WTC11 (cell line): ENCODE data around the gene ATP5F1D. TPM values are rescaled to one million over a fixed set of nuclear protein-coding genes. Genes with fewer than 3 reads are reported as not detected.

Experiments
- ATAC-seq: fragments of 200-7000 bp; cut with Tn5 transposase; 2 replicates; pipeline ENCODE4 v1.10.0; 2021; ENCODE audit warnings: mild to moderate bottlenecking, moderate library complexity
- CTCF ChIA-PET: fragments of 300-600 bp; sonication (Branson Sonifier 250); formaldehyde crosslinking; loops from one replicate; lab custom pipeline; 2021; ENCODE audit warnings: antibody characterized with exemption; lab: Charles Lee
- POLR2A ChIA-PET: fragments of 350-600 bp; sonication (Branson Sonifier 250); formaldehyde crosslinking; loops from one replicate; lab custom pipeline; 2021; ENCODE audit warnings: antibody characterized with exemption; lab: Charles Lee
- DNase-seq: peaks from one replicate; pipeline ENCODE4 v3.0.0; 2021; ENCODE audit warnings: low spot score
- H3K27ac Mint-ChIP-seq: 2 replicates; pipeline ENCODE4 v1.8.0; 2021; ENCODE audit warnings: mixed read lengths
- H3K27me3 Mint-ChIP-seq: 2 replicates; pipeline ENCODE4 v1.8.0; 2021; ENCODE audit warnings: low read depth, mild to moderate bottlenecking, moderate library complexity, mixed read lengths
- H3K36me3 Mint-ChIP-seq: 2 replicates; pipeline ENCODE4 v1.8.0; 2021; ENCODE audit warnings: mixed read lengths
- H3K4me1 Mint-ChIP-seq: 2 replicates; pipeline ENCODE4 v1.8.0; 2022; ENCODE audit warnings: mixed read lengths
- H3K4me3 Mint-ChIP-seq: 2 replicates; pipeline ENCODE4 v1.8.0; 2021; ENCODE audit warnings: mild to moderate bottlenecking, moderate library complexity, mixed read lengths
- H3K9me3 Mint-ChIP-seq: 2 replicates; pipeline ENCODE4 v1.8.0; 2021; ENCODE audit warnings: mixed read lengths
- ATF6 ChIP-seq: sonication (generic); formaldehyde crosslinking; IDR thresholded peaks from 2 replicates; pipeline ENCODE4 v1.8.1; 2023; ENCODE audit warnings: mild to moderate bottlenecking, missing genetic modification reagents
- ELF4 ChIP-seq: sonication (generic); formaldehyde crosslinking; IDR thresholded peaks from 2 replicates; pipeline ENCODE4 v1.8.1; 2022; ENCODE audit warnings: low read depth, mild to moderate bottlenecking, moderate library complexity, missing genetic modification reagents
- ESRRA ChIP-seq: sonication (generic); formaldehyde crosslinking; IDR thresholded peaks from 2 replicates; pipeline ENCODE4 v1.8.1; 2022; ENCODE audit warnings: mild to moderate bottlenecking, missing genetic modification reagents, borderline replicate concordance
- FOXP4 ChIP-seq: sonication (generic); formaldehyde crosslinking; IDR thresholded peaks from 2 replicates; pipeline ENCODE4 v1.8.0; 2022; ENCODE audit warnings: mild to moderate bottlenecking, missing genetic modification reagents
- MAX ChIP-seq: sonication (generic); formaldehyde crosslinking; IDR thresholded peaks from 2 replicates; pipeline ENCODE4 v1.8.0; 2022; ENCODE audit warnings: mild to moderate bottlenecking, missing genetic modification reagents
- MYBL2 ChIP-seq: sonication (generic); formaldehyde crosslinking; IDR thresholded peaks from 2 replicates; pipeline ENCODE4 v1.8.1; 2023; ENCODE audit warnings: mild to moderate bottlenecking, moderate library complexity, missing genetic modification reagents
- NFATC4 ChIP-seq: fragments of 250-450 bp; sonication (Bioruptor Pico); IDR thresholded peaks from 2 replicates; pipeline ENCODE4 v1.9.0; 2021; ENCODE audit warnings: mild to moderate bottlenecking
- RELA ChIP-seq: sonication (generic); formaldehyde crosslinking; IDR thresholded peaks from 2 replicates; pipeline ENCODE4 v1.8.1; 2022; ENCODE audit warnings: missing genetic modification reagents, mild to moderate bottlenecking, borderline replicate concordance
- SMAD3 ChIP-seq: sonication (generic); formaldehyde crosslinking; IDR thresholded peaks from 2 replicates; pipeline ENCODE4 v1.8.0; 2022; ENCODE audit warnings: missing genetic modification reagents, mild to moderate bottlenecking, borderline replicate concordance
- SOX15 ChIP-seq: fragments of 250-450 bp; sonication (Bioruptor Pico); IDR thresholded peaks from 2 replicates; pipeline ENCODE4 v1.9.0; 2021; ENCODE audit warnings: mild to moderate bottlenecking
- SP1 ChIP-seq: sonication (generic); formaldehyde crosslinking; conservative IDR thresholded peaks from 2 replicates; pipeline ENCODE4 v1.8.1; 2022; ENCODE audit warnings: missing genetic modification reagents
- ZNF121 ChIP-seq: sonication (generic); formaldehyde crosslinking; IDR thresholded peaks from 2 replicates; pipeline ENCODE4 v1.8.0; 2023; ENCODE audit warnings: missing genetic modification reagents
- ZNF263 ChIP-seq: sonication (generic); formaldehyde crosslinking; IDR thresholded peaks from 2 replicates; pipeline ENCODE4 v1.8.1; 2022; ENCODE audit warnings: low read depth, mild to moderate bottlenecking, moderate library complexity, missing genetic modification reagents
- ZNF423 ChIP-seq: fragments of 250-450 bp; sonication (Bioruptor Pico); IDR thresholded peaks from 2 replicates; pipeline ENCODE4 v2.1.2; 2022; ENCODE audit warnings: mild to moderate bottlenecking, moderate library complexity
- total RNA-seq: library from RNA; stranded (reverse); gene quantifications from 3 replicates; pipeline ENCODE4 v1.2.3, GENCODE V29; 2021
- TF ChIP-seq, protein P1 (sequence below): sonication (generic); formaldehyde crosslinking; IDR thresholded peaks from 2 replicates; pipeline ENCODE4 v1.8.1; 2023; ENCODE audit warnings: mild to moderate bottlenecking, missing genetic modification reagents, borderline replicate concordance
- TF ChIP-seq, protein P2 (sequence below): sonication (generic); formaldehyde crosslinking; conservative IDR thresholded peaks from 2 replicates; pipeline ENCODE4 v1.8.1; 2023; ENCODE audit warnings: mild to moderate bottlenecking, low read depth, missing genetic modification reagents, moderate library complexity
- TF ChIP-seq, protein P3 (sequence below): fragments of 200-600 bp; IDR thresholded peaks from 2 replicates; pipeline ENCODE4 v1.8.0; 2022; ENCODE audit warnings: antibody characterized with exemption
- TF ChIP-seq, protein P4 (sequence below): sonication (generic); formaldehyde crosslinking; IDR thresholded peaks from 2 replicates; pipeline ENCODE4 v1.8.1; 2023; ENCODE audit warnings: mild to moderate bottlenecking, moderate library complexity, missing genetic modification reagents

The ATP5F1D gene
- total RNA-seq, 1 experiment from 2014 or later = 277 TPM

- TF ChIP-seq, protein P1, sequence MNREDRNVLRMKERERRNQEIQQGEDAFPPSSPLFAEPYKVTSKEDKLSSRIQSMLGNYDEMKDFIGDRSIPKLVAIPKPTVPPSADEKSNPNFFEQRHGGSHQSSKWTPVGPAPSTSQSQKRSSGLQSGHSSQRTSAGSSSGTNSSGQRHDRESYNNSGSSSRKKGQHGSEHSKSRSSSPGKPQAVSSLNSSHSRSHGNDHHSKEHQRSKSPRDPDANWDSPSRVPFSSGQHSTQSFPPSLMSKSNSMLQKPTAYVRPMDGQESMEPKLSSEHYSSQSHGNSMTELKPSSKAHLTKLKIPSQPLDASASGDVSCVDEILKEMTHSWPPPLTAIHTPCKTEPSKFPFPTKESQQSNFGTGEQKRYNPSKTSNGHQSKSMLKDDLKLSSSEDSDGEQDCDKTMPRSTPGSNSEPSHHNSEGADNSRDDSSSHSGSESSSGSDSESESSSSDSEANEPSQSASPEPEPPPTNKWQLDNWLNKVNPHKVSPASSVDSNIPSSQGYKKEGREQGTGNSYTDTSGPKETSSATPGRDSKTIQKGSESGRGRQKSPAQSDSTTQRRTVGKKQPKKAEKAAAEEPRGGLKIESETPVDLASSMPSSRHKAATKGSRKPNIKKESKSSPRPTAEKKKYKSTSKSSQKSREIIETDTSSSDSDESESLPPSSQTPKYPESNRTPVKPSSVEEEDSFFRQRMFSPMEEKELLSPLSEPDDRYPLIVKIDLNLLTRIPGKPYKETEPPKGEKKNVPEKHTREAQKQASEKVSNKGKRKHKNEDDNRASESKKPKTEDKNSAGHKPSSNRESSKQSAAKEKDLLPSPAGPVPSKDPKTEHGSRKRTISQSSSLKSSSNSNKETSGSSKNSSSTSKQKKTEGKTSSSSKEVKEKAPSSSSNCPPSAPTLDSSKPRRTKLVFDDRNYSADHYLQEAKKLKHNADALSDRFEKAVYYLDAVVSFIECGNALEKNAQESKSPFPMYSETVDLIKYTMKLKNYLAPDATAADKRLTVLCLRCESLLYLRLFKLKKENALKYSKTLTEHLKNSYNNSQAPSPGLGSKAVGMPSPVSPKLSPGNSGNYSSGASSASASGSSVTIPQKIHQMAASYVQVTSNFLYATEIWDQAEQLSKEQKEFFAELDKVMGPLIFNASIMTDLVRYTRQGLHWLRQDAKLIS = no peak
- TF ChIP-seq SMAD3 (no peak), SOX15 (no peak), ZNF121 (0 out of 2 replicates have a peak, but pooled peaks have one; percentile 13), ZNF263 (peak; percentile 50; the same call in 1 of the 2 replicates), SP1 (CRISPR knock-in tag) (peak; percentile 53; the same call in 1 of the 2 replicates), FOXP4 (CRISPR knock-in tag) (0 out of 2 replicates have a peak, but pooled peaks have one; percentile 56)
- TF ChIP-seq, protein P2, sequence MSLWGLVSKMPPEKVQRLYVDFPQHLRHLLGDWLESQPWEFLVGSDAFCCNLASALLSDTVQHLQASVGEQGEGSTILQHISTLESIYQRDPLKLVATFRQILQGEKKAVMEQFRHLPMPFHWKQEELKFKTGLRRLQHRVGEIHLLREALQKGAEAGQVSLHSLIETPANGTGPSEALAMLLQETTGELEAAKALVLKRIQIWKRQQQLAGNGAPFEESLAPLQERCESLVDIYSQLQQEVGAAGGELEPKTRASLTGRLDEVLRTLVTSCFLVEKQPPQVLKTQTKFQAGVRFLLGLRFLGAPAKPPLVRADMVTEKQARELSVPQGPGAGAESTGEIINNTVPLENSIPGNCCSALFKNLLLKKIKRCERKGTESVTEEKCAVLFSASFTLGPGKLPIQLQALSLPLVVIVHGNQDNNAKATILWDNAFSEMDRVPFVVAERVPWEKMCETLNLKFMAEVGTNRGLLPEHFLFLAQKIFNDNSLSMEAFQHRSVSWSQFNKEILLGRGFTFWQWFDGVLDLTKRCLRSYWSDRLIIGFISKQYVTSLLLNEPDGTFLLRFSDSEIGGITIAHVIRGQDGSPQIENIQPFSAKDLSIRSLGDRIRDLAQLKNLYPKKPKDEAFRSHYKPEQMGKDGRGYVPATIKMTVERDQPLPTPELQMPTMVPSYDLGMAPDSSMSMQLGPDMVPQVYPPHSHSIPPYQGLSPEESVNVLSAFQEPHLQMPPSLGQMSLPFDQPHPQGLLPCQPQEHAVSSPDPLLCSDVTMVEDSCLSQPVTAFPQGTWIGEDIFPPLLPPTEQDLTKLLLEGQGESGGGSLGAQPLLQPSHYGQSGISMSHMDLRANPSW (CRISPR knock-in tag) = no peak
These were observed 24.8 kb downstream of the ATP5F1D start (continued) for GRCh38 chr19:1266129-1266915.

GRCh38 chr19:1266916-1267476, 25.4 kb downstream of the ATP5F1D start:
- Mint-ChIP-seq H3K4me3 (peak overlapping the region; percentile 76), H3K9me3 (no peaks in the 10 kb centered on the region), H3K27me3 (peaks cover 7% of the 10 kb centered on the region), H3K4me1 (peaks cover 59% of the 10 kb centered on the region), H3K36me3 (peaks cover 23% of the 10 kb centered on the region), H3K27ac (no peak overlapping the region)
- ChIA-PET CTCF (interaction anchor here (0.6 to 15.6 kb wide), 59 partner anchors 8 to 689 kb away, joined by 3 to 648 read pairs (median 4); partner anchors contain the start of genes ARHGAP45, ATP5F1D, FAM174C and GPX4), POLR2A (interaction anchor here (0.6 to 2.8 kb wide), 12 partner anchors 7 to 321 kb away, joined by 3 to 37 read pairs (median 4); partner anchors contain the start of gene FAM174C)
- peak; percentile 79 for DNase-seq
- peak; percentile 2; the same call in 1 of the 2 replicates for ATAC-seq
- TF ChIP-seq ATF6 (CRISPR knock-in tag) (no peak), NFATC4 (CRISPR knock-in tag) (0 out of 2 replicates have a peak, but pooled peaks have one; percentile 58), MAX (peak; percentile 51; the same call in 1 of the 2 replicates), ESRRA (CRISPR knock-in tag) (0 out of 2 replicates have a peak, but pooled peaks have one; percentile 49), ZNF263 (peak; percentile 63; the same call in 1 of the 2 replicates), ZNF423 (CRISPR knock-in tag) (peak; percentile 30; the same call in 1 of the 2 replicates), MYBL2 (CRISPR knock-in tag) (no peak), ELF4 (CRISPR knock-in tag) (no peak), RELA (peak; percentile 73)
- TF ChIP-seq, protein P3, sequence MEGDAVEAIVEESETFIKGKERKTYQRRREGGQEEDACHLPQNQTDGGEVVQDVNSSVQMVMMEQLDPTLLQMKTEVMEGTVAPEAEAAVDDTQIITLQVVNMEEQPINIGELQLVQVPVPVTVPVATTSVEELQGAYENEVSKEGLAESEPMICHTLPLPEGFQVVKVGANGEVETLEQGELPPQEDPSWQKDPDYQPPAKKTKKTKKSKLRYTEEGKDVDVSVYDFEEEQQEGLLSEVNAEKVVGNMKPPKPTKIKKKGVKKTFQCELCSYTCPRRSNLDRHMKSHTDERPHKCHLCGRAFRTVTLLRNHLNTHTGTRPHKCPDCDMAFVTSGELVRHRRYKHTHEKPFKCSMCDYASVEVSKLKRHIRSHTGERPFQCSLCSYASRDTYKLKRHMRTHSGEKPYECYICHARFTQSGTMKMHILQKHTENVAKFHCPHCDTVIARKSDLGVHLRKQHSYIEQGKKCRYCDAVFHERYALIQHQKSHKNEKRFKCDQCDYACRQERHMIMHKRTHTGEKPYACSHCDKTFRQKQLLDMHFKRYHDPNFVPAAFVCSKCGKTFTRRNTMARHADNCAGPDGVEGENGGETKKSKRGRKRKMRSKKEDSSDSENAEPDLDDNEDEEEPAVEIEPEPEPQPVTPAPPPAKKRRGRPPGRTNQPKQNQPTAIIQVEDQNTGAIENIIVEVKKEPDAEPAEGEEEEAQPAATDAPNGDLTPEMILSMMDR = peak; percentile 97
- TF ChIP-seq, protein P4, sequence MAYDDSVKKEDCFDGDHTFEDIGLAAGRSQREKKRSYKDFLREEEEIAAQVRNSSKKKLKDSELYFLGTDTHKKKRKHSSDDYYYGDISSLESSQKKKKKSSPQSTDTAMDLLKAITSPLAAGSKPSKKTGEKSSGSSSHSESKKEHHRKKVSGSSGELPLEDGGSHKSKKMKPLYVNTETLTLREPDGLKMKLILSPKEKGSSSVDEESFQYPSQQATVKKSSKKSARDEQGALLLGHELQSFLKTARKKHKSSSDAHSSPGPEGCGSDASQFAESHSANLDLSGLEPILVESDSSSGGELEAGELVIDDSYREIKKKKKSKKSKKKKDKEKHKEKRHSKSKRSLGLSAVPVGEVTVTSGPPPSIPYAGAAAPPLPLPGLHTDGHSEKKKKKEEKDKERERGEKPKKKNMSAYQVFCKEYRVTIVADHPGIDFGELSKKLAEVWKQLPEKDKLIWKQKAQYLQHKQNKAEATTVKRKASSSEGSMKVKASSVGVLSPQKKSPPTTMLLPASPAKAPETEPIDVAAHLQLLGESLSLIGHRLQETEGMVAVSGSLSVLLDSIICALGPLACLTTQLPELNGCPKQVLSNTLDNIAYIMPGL (CRISPR knock-in tag) = peak; percentile 83
